H9 (cell line): ENCODE measurements around the gene RAC2. TPM values are rescaled to one million over a fixed set of nuclear protein-coding genes. Genes with fewer than 3 reads are reported as not detected.

Experiments
- DNase-seq: peaks from one replicate; pipeline ENCODE4 v3.0.0-alpha.2; 2017
- H2AFZ ChIP-seq: one replicate; pipeline ENCODE4 v1.6.1; 2013; ENCODE audit warnings: mild to moderate bottlenecking, low read length, control low read depth, moderate library complexity
- H2AK5ac ChIP-seq: 2 replicates; pipeline ENCODE4 v1.6.1; 2013; ENCODE audit warnings: low read length, control low read depth, mixed read lengths; ENCODE audit not compliant: insufficient read length
- H2BK120ac ChIP-seq: one replicate; pipeline ENCODE4 v1.6.1; 2013; ENCODE audit warnings: low read depth, mild to moderate bottlenecking, low read length, control low read depth, inconsistent platforms; ENCODE audit not compliant: poor library complexity, severe bottlenecking
- H2BK12ac ChIP-seq: 2 replicates; pipeline ENCODE4 v1.6.1; 2013; ENCODE audit warnings: low read length, control low read depth, mixed read lengths, low read depth; ENCODE audit not compliant: insufficient read length
- H2BK15ac ChIP-seq: 2 replicates; pipeline ENCODE4 v1.6.1; 2013; ENCODE audit warnings: low read depth, low read length, control low read depth
- H2BK20ac ChIP-seq: one replicate; pipeline ENCODE4 v1.6.1; 2013; ENCODE audit warnings: low read depth, mild to moderate bottlenecking, low read length, control low read depth, inconsistent platforms; ENCODE audit not compliant: poor library complexity, severe bottlenecking
- H2BK5ac ChIP-seq: 2 replicates; pipeline ENCODE4 v1.6.1; 2013; ENCODE audit warnings: low read length, control low read depth, mixed read lengths; ENCODE audit not compliant: insufficient read length
- H3K14ac ChIP-seq: 2 replicates; pipeline ENCODE4 v1.6.1; 2013; ENCODE audit warnings: low read length, control low read depth; ENCODE audit not compliant: insufficient read depth
- H3K18ac ChIP-seq: 2 replicates; pipeline ENCODE4 v1.6.1; 2013; ENCODE audit warnings: low read depth, mild to moderate bottlenecking, mixed read lengths, low read length, control low read depth; ENCODE audit not compliant: insufficient read length
- H3K23ac ChIP-seq: 2 replicates; pipeline ENCODE4 v1.6.1; 2013; ENCODE audit warnings: low read length, control low read depth, mixed read lengths, low read depth; ENCODE audit not compliant: insufficient read length
- H3K23me2 ChIP-seq: 2 replicates; pipeline ENCODE4 v1.6.1; 2013; ENCODE audit warnings: low read depth, mild to moderate bottlenecking, mixed read lengths, low read length, control low read depth; ENCODE audit not compliant: insufficient read length, poor library complexity, severe bottlenecking
- H3K27ac ChIP-seq: 2 replicates; pipeline ENCODE4 v1.5.1; 2013; ENCODE audit warnings: low read length, control low read depth, mixed read lengths, low read depth; ENCODE audit not compliant: insufficient read length
- H3K27me3 ChIP-seq: 2 replicates; pipeline ENCODE4 v1.6.1; 2013; ENCODE audit warnings: low read length, control low read depth, inconsistent platforms; ENCODE audit not compliant: insufficient read depth
- H3K4ac ChIP-seq: 2 replicates; pipeline ENCODE4 v1.6.1; 2013; ENCODE audit warnings: low read depth, mild to moderate bottlenecking, control low read depth, inconsistent platforms, low read length, moderate library complexity
- H3K4me1 ChIP-seq: 2 replicates; pipeline ENCODE4 v1.6.1; 2013; ENCODE audit warnings: low read length, control low read depth, inconsistent platforms; ENCODE audit not compliant: insufficient read depth
- H3K4me2 ChIP-seq: 2 replicates; pipeline ENCODE4 v1.6.1; 2013; ENCODE audit warnings: low read length, control low read depth, mixed read lengths; ENCODE audit not compliant: insufficient read length, insufficient read depth
- H3K56ac ChIP-seq: 2 replicates; pipeline ENCODE4 v1.6.1; 2013; ENCODE audit warnings: low read depth, mild to moderate bottlenecking, mixed read lengths, low read length, control low read depth; ENCODE audit not compliant: insufficient read length
- H3K79me1 ChIP-seq: 2 replicates; pipeline ENCODE4 v1.6.1; 2013; ENCODE audit warnings: low read depth, mild to moderate bottlenecking, moderate library complexity, low read length, control low read depth, inconsistent platforms; ENCODE audit not compliant: insufficient read depth, poor library complexity, severe bottlenecking
- H3K79me2 ChIP-seq: 2 replicates; pipeline ENCODE4 v1.6.1; 2013; ENCODE audit warnings: low read length, control low read depth, inconsistent platforms; ENCODE audit not compliant: insufficient read depth
- H3K9ac ChIP-seq: 2 replicates; pipeline ENCODE4 v1.6.1; 2013; ENCODE audit warnings: low read length, control low read depth, mixed read lengths; ENCODE audit not compliant: insufficient read length; ENCODE audit errors: extremely low read depth
- H3K9me3 ChIP-seq: one replicate; pipeline ENCODE4 v1.6.1; 2013; ENCODE audit warnings: low read depth, low read length, inconsistent platforms; ENCODE audit not compliant: control insufficient read depth
- H3T11ph ChIP-seq: one replicate; pipeline ENCODE4 v1.6.1; 2013; ENCODE audit warnings: mild to moderate bottlenecking, low read length, control low read depth, inconsistent platforms
- H4K20me1 ChIP-seq: one replicate; pipeline ENCODE4 v1.6.1; 2013; ENCODE audit not compliant: control insufficient read depth, insufficient read length, insufficient read depth
- H4K5ac ChIP-seq: 2 replicates; pipeline ENCODE4 v1.6.1; 2013; ENCODE audit warnings: low read depth, mild to moderate bottlenecking, mixed read lengths, low read length, control low read depth; ENCODE audit not compliant: insufficient read length
- H4K8ac ChIP-seq: replicated peaks from 2 replicates; pipeline ENCODE4 v1.6.1; 2013; ENCODE audit warnings: low read length, control low read depth, mixed read lengths, low read depth; ENCODE audit not compliant: insufficient read length
- H4K91ac ChIP-seq: 2 replicates; pipeline ENCODE4 v1.6.1; 2013; ENCODE audit warnings: low read depth, mild to moderate bottlenecking, moderate library complexity, mixed read lengths, low read length, control low read depth; ENCODE audit not compliant: insufficient read length
- H3K27ac Mint-ChIP-seq, 3 experiments: 2 replicates in 2 of 3; 3 replicates in 1 of 3; pipeline ENCODE4 v1.8.0; 2020 to 2021; ENCODE audit warnings: mixed read lengths in 3 of 3, mild to moderate bottlenecking in 1 of 3, moderate library complexity in 1 of 3
- H3K27me3 Mint-ChIP-seq: 2 replicates; pipeline ENCODE4 v1.8.0; 2021; ENCODE audit warnings: low read depth, mild to moderate bottlenecking, moderate library complexity, mixed read lengths
- H3K36me3 Mint-ChIP-seq, 3 experiments: 2 replicates in 2 of 3; 3 replicates in 1 of 3; pipeline ENCODE4 v1.8.0; 2020 to 2021; ENCODE audit warnings: low read depth in 3 of 3, mixed read lengths in 3 of 3; ENCODE audit not compliant: insufficient read depth in 1 of 3
- H3K4me1 Mint-ChIP-seq, 2 experiments: 2 replicates each; pipeline ENCODE4 v1.8.0; 2020; ENCODE audit warnings: mixed read lengths in 2 of 2
- H3K4me3 Mint-ChIP-seq, 2 experiments: 2 replicates in 1 of 2; 3 replicates in 1 of 2; pipeline ENCODE4 v1.8.0; 2020 to 2021; ENCODE audit warnings: mild to moderate bottlenecking in 2 of 2, mixed read lengths in 2 of 2, moderate library complexity in 1 of 2
- H3K9me3 Mint-ChIP-seq, 2 experiments: 2 replicates in 1 of 2; 3 replicates in 1 of 2; pipeline ENCODE4 v1.8.0; 2020; ENCODE audit warnings: mild to moderate bottlenecking in 2 of 2, mixed read lengths in 2 of 2, moderate library complexity in 1 of 2
- WGBS: extraction: QIAGEN DNeasy Blood & Tissue Kit; methylation state at CpG from one replicate; pipeline ENCODE4 v1.1.7; 2013; ENCODE audit warnings: missing lambda C conversion rate, low lambda C conversion rate, mixed read lengths; ENCODE audit not compliant: insufficient read length; ENCODE audit errors: extremely low coverage; 5-methylcytosine and 5-hydroxymethylcytosine counted together
- total RNA-seq: library from RNA; stranded (reverse); gene quantifications from 2 replicates; pipeline ENCODE4 v1.2.1, GENCODE V29; 2021
- TF ChIP-seq, protein P1 (sequence below): fragments of 200-600 bp; sonication (generic); conservative IDR thresholded peaks from 3 replicates; pipeline ENCODE4 v1.8.0; 2021; ENCODE audit warnings: antibody characterized with exemption, mild to moderate bottlenecking

Gene RAC2
- total RNA-seq, 1 experiment from 2014 or later: 2.8 TPM

- H3K9me3 ChIP-seq: no peaks in the 10 kb centered on the region
- H3K79me1 ChIP-seq: no peaks in the 10 kb centered on the region
- TF ChIP-seq, protein P1, sequence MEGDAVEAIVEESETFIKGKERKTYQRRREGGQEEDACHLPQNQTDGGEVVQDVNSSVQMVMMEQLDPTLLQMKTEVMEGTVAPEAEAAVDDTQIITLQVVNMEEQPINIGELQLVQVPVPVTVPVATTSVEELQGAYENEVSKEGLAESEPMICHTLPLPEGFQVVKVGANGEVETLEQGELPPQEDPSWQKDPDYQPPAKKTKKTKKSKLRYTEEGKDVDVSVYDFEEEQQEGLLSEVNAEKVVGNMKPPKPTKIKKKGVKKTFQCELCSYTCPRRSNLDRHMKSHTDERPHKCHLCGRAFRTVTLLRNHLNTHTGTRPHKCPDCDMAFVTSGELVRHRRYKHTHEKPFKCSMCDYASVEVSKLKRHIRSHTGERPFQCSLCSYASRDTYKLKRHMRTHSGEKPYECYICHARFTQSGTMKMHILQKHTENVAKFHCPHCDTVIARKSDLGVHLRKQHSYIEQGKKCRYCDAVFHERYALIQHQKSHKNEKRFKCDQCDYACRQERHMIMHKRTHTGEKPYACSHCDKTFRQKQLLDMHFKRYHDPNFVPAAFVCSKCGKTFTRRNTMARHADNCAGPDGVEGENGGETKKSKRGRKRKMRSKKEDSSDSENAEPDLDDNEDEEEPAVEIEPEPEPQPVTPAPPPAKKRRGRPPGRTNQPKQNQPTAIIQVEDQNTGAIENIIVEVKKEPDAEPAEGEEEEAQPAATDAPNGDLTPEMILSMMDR: no peak
- H3K79me2 ChIP-seq: no peaks in the 10 kb centered on the region
- H4K5ac ChIP-seq: no peak overlapping the region
- H3K23me2 ChIP-seq: no peaks in the 10 kb centered on the region
- no peak overlapping the region for H3K27ac Mint-ChIP-seq
- H2AFZ ChIP-seq: no peak overlapping the region
- H3K9ac ChIP-seq: no peak overlapping the region
- no peak overlapping the region for H4K91ac ChIP-seq
- H2BK5ac ChIP-seq: no peak overlapping the region
- no peak overlapping the region for H2BK12ac ChIP-seq
- H2BK15ac ChIP-seq: no peak overlapping the region
- H3K36me3 Mint-ChIP-seq: peaks cover 2 to 12% (median 2%) of the 10 kb centered on the region in 3 experiments; a peak in 5 of 7 replicates
- no peak overlapping the region for H4K8ac ChIP-seq
- peaks cover 3% of the 10 kb centered on the region for H4K20me1 ChIP-seq
- DNase-seq: peak; percentile 18
- WGBS: no CpG with 5 or more reads among the region's 15 CpGs
- no peak overlapping the region for H3K4me3 Mint-ChIP-seq
- H3K4me1 Mint-ChIP-seq: peaks cover 18 to 39% of the 10 kb centered on the region in 2 experiments
- 0 out of 2 replicates have a peak, but pooled peaks cover 5% of the 10 kb centered on the region for H3K4me1 ChIP-seq
- no peak overlapping the region for H3T11ph ChIP-seq
- no peak overlapping the region for H3K4ac ChIP-seq
- H3K4me2 ChIP-seq: no peak overlapping the region
- no peak overlapping the region for H2BK120ac ChIP-seq
- no peaks in the 10 kb centered on the region for H3K27me3 ChIP-seq
- peaks cover 18 to 22% of the 10 kb centered on the region in 2 experiments for H3K9me3 Mint-ChIP-seq
- peaks cover 63% of the 10 kb centered on the region for H3K27me3 Mint-ChIP-seq
- H3K14ac ChIP-seq: no peak overlapping the region
- H2BK20ac ChIP-seq: no peak overlapping the region
- H3K56ac ChIP-seq: no peak overlapping the region
- H3K18ac ChIP-seq: no peak overlapping the region
- H3K23ac ChIP-seq: no peak overlapping the region
- no peak overlapping the region for H2AK5ac ChIP-seq
- no peak overlapping the region for H3K27ac ChIP-seq
These were observed 16.2 kb upstream of the RAC2 start for GRCh38 chr22:37260155-37260795.
